ENCODE measurements around the gene OTOP3.

Gene OTOP3

DNA sequence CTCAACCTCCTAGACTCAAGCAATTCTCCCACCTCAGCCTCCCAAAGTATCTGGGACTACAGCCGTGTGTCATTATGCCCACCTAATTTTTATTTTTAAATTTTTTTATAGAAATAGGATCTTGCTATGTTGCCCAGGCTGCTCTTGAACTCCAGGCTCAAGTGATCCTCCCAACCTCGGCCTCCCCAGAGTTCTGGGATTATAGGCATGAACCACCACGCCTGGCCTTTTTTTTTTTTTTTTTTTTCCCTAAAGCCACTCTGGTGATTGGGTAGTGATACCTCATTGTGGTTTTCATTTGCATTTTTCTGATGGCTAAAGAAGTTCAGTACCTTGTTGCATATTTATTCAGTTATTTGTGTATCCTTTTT is 50.5 kb downstream of the OTOP3 start:
- DNase-seq (ENCODE audit: low spot score) = no peak

- peak; percentile 97 for DNase-seq (ENCODE audit: low spot score)
Observed at GRCh38 chr17:74987418-74987908, 51.8 kb downstream of the OTOP3 start, which contains the start of gene CDR2L. CDR2L (plus strand) TSS chr17:74987632; CDS start chr17:74988044, 412 bp downstream.

DNA sequence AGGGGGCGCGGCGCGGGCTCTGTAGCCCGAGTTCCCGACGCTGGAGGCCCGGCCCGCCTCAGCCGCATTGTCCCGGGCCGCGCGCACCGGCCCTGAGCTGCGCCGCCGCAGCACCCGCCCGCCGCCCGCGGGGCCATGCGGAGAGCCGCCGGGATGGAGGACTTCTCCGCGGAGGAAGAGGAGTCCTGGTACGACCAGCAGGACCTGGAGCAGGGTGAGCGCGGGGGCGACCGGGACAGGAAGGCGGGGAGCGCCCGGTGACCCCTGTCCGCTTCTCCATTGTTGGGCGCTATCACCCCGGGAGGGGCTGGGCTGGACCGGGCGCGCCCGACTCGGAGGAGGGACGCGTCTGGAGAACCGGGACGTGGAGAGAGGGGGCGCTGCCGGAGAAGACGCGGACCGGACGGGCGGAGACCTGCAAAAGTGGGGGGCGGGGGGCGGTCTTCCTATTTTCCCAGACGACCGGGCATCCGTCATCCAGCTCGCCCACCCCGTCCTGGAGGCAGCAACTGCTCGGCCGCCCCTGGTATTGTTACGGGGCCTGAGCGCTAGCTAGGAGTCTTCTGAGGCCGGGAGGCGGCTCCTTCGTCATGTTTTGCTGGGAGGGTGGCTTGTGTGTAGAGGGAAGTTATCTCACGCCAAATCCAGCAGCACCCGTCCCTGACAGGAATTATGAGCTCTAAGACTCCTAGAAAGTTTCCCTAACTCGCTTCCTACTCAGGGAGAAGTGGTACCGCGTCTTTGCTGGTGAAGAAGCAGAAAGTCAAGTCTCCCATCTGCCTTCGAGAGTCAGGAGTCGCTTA is 52.4 kb downstream of the OTOP3 start:
- DNase-seq (ENCODE audit: low spot score) = peak; percentile 78

- DNase-seq (ENCODE audit: low spot score) = no peak
Observed at GRCh38 chr17:74990581-74991105, 54.9 kb downstream of the OTOP3 start.

GRCh38 chr17:74992223-74992622 is 56.5 kb downstream of the OTOP3 start:
- no peak for DNase-seq (ENCODE audit: low spot score)

DNA sequence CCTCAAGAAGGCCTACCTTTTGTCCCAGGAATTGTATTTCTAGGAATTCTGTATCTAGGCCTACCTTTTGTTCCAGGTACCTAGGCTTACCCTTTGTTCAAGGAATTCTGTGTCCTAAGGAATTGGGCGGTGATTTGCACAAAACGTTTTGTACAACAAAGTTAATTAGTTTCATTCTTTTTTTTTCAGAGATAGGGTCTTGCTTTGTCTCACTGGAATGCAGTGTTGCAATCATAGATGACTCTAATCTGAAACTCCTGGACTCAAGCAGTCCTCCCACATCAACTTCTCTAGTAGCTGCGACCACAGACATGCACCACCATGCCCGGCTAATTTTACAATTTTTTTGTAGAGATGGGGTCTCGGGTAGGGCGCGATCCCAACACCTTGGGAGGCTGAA is 58.7 kb downstream of the OTOP3 start:
- no peak for DNase-seq (ENCODE audit: low spot score)

DNA sequence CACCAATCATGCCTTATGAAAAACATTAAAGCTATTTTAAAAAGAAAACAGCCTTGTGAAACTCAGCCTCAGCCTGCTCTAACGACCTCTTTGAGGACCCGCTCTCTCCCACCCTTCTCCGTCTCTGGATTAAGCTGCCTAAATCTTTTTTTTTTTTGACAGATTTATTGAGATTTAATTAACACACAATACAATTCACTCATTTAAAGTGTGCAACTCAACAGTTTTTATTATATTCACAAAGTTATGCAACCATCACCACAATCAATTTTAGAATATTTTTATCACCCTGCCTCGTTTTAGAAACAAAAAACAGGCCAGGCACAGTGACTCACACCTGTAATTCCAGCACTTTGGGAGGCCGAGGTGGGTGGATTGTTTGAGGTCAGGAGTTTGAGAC is 60.1 kb downstream of the OTOP3 start:
- no peak for DNase-seq (ENCODE audit: low spot score)

DNA sequence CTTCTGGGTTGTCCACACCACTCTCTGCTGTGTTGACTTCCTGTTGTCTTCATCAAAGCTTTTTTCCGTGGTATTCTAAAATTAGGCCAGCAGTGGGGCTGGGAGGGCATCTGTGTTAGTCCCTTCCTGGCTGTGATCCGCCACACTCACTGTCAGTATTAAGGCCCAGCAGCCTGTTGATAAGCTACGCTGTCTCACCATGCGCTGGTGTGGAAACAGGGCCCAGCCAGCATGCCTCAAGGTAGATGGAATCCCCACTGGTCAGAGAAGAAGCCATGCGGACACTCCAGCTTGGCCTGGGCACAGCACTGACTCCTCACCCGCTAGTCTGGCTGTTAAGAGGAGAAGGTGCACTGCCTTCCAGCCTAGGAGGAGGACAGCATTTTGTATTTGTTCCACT is 63.1 kb downstream of the OTOP3 start:
- no peak for DNase-seq (ENCODE audit: low spot score)

DNA sequence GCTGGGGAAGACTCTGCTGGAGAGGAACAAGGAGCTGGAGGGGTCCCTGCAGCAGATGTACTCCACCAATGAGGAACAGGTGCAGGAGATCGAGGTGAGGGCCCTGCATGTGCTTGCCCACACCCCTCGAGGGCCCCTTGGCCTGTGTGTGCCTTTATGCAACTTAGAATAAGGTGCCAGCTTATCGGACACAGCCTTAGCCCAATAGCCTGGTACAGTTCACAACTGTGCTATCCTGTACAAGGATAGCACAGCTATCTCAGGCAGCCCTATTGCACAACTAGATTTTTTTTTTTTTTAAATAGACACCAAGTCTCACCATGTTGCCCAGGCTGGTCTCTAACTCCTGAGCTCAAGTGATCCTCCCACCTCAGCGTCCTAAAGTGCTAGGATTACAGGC is 63.8 kb downstream of the OTOP3 start:
- no peak for DNase-seq (ENCODE audit: low spot score)

Measured in hepatic stellate cell (primary cell).